Sciatic nerve (tissue), 2 donors: Measurements from ENCODE around the gene GRAMD1A. TPM values are rescaled to one million over a fixed set of nuclear protein-coding genes. Genes with fewer than 3 reads are reported as not detected.
"Not testable (repeated sequence)": the region's sequence is repeated elsewhere in the genome, so short reads cannot be mapped to it uniquely, and the experiment has no call there.

Experiments
- ATAC-seq: fragments of 200-7000 bp; cut with Tn5 transposase; one replicate; pipeline ENCODE4 v1.9.1; 2020; ENCODE audit warnings: mild to moderate bottlenecking, moderate library complexity
- DNase-seq: peaks from one replicate; pipeline ENCODE4 v3.0.0-alpha.2; 2020; ENCODE audit warnings: low spot score
- intact Hi-C: fragments of 100-400 bp; cut with DNase I; formaldehyde crosslinking; loops from one replicate; pipeline ENCODE4 v1.14.2; 2022
- total RNA-seq: library from RNA; stranded (reverse); fragmentation: NEBNext Ultra II Directional; extraction: Animal tissue kit (Norgen Biotek cat#: 25700); gene quantifications from one replicate; pipeline ENCODE4 v1.2.1, GENCODE V29; 2021
- donor health status: DM: no; HTN: no; CAD: no.
- donor health status: DM: no; HTN: no; CAD: no.

The GRAMD1A gene
- total RNA-seq, 1 donor from 2014 or later: 81.2 TPM

DNA sequence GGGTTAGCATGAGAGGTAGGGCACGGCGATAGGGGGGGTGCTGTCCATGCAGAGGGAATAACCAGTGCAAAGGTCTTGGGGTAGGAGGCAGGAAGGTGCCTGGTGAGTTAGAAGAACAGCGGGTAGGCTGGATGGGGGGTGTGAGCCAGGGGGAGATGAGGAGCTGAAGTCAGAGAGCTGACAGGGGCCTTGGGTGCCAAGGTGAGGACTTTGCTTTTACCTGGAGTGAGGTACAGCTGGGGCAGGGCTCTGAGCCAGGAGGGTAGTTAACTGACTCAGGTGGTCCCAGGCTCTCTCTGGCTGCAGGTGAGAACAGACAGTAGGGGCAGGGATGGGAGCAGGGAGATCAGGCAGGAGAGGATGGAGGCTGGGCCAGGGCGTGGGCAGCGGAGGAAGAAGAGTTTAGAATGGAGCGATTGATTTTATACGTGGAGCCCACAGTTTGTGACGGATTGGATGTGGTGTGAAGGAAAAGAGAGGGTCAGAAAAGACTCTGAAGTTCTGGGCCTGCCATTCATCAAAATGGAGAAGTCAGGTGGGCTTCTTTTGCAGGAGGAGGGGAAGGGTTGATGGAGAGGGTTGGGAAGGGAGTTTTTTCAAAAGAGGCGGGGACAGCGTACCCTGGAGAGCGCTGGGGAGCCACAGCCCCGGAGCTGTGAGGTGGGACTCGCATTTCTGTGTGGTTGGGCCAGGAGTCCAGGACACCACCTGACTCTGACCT is 1.2 kb upstream of the GRAMD1A start:
- no peak for ATAC-seq
- no peak for DNase-seq
- intact Hi-C loops: no loop called here

DNA sequence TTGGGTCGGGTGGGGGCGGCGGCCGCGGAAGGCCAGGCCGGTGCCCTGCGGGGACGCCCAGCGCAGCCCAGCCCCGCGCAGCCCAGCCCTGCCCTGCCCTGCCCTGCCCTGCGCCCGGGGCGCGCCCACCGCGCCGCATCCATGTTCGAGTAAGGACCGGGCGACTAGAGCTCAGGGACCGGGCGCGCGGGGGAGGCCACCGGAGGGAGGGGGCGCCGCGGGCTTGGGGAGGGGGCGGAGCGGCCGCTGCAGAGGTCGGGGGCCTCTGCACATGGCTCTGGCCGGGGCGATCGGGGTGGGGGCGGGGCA is 169 bp downstream of the GRAMD1A start:
- intact Hi-C loops: no loop called here
- ATAC-seq: no peak
- DNase-seq: no peak

DNA sequence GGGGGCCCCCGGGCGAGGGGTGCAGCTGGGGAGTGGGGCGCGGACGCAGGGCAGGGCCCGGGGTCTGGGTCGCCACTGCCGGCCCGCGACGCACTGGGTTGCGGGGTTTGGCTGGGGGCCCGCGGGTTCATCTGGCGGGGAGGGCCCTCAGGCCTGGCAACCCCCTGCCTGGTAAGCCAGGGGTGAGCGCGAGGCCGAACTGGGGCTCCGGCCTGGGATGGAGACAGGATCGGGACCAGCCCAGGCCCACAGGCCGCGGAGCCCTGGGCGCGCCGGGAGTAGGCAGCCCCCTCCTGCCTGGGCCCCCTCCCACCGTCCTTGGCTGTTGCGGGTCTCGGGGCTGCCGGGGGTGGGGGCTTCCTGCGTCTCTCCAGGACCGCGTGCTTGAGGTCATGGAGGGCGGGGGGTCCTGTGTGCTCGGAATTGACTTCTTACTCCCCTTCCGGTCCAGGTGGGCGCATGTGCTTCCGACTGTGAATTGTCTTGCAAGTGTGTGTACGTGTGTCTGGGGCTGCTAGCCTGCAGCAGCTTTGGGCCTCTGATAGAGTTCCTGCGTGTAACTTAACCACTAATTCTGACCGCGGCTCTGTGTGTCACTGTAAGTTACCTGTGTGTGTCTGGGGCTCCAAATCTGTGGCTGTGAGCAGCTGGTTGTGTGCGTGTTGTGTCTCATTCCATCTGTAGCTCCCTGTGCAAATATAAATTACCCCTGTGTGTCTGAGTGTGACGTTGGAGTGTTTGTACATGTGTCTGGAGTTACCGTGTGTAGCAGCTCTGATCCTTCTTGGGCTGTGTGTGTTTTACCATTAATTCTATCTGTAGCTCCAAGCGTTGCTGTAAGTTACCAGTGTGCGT is 751 bp downstream of the GRAMD1A start:
- DNase-seq (no peak), ATAC-seq (no peak)
- intact Hi-C loops: no loop called here

- no peak for DNase-seq
- intact Hi-C loops: no loop called here
- no peak for ATAC-seq
Observed at GRCh38 chr19:35002037-35002535, 2.0 kb downstream of the GRAMD1A start.

- intact Hi-C loops: no loop called here
- no peak for ATAC-seq
- DNase-seq: no peak
Observed at GRCh38 chr19:35004517-35005255, 4.6 kb downstream of the GRAMD1A start.

DNA sequence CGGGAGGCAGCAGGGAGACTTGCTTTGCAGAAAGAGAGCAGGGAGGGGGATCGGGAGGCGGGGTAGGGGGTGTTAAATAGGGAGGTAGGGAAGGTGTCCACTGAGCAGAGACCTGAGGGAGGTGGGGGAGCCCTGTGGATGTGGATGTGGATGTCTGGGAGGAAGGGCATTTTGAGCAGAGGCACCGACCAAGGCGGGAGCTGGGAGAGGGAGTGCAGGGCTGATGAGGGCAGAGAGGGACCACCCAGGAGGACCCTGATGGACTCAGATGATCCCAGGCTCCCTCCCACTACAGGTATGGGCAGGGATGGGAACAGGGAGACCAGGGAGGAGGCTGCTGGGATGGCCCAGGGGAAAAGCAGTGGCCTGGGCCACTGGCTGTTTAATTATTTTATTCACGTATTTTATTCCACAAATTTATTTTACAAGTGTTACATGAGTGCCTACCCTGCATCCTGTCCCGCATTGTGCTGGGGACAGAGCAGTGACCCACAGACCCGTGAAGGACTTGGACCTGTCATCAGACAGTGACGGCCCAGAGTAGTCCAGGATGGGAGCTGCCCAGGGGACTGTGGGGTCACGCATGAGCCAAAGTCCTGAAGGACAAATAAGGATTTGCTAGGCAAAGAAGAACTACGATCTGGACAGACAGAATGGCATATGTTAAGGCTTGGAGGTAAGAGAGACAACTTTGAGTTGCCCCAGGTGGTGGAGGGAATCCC is 5.3 kb downstream of the GRAMD1A start:
- intact Hi-C loops: no loop called here
- DNase-seq (no peak), ATAC-seq (no peak)

- intact Hi-C loops, DNase-seq, ATAC-seq: not testable (repeated sequence)
Observed at GRCh38 chr19:35006007-35006341, 5.9 kb downstream of the GRAMD1A start.

GRCh38 chr19:35006342-35006998 is 6.3 kb downstream of the GRAMD1A start:
- ATAC-seq (no peak), DNase-seq (no peak)
- intact Hi-C loops: no loop called here

DNA sequence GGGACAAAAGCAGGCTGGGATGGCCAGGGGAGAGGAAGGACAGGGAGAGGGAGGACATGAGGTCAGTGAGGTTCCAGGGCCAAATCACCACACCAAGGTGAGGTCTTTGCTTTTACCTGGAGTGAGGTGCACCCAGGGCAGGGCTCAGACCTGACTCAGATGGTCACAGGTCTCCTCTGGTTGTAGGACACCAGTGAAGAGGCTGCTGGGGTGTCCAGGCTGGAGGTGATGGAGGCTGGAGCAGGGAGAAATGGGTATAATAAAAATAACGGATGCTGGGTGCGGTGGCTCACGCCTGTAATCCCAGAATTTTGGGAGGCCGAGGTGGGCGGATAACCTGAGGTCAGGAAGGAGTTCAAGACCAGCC is 6.9 kb downstream of the GRAMD1A start:
- no peak for DNase-seq
- intact Hi-C loops: no loop called here
- ATAC-seq: no peak

- DNase-seq, intact Hi-C loops, ATAC-seq: not testable (repeated sequence)
Observed at GRCh38 chr19:35007427-35007826, 7.3 kb downstream of the GRAMD1A start.

- no peak for ATAC-seq
- DNase-seq: no peak
- intact Hi-C loops: no loop called here
Observed at GRCh38 chr19:35008891-35009341, 8.8 kb downstream of the GRAMD1A start.

DNA sequence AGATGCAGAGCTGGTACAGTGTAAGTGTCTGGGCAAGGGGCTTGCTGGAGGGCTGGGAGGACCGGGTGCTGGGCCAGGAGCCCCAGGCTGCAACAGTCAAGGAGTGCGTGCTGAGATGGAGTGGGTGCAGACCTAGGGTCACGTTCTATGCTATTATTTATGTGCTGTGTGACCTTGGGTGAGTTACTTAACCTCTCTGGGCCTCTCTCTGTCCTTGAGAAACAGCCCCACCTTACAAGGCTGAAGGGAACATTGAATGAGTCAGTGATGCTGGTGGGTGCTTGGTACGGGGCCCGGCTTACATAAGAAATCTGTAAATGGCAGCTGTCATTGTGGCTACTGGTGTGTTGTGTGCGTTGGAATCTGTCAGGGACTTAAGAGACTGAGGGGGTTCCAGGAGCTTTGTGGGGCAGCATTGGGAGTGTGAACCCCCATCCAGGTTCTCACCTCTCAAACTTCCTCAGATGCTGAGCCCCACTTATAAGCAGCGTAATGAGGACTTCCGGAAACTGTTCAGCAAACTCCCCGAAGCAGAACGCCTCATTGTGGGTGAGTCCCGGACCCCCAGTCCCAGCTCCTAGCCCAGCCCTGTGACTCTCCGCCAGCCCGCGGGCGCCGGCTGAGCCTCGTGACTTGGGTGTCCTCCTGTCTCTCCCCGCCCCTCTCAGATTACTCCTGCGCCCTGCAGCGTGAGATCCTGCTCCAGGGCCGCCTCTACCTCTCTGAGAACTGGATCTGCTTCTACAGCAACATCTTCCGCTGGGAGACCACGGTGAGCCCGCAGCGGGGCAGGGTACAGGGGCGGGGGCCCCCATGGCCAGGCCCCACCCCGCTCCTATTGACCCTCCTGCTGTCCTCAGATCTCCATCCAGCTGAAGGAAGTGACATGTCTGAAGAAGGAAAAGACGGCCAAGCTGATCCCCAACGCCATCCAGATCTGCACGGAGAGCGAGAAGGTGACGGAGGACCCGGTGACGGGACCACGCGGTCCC is 9.6 kb downstream of the GRAMD1A start:
- ATAC-seq (no peak), DNase-seq (no peak)
- intact Hi-C loops: loop anchor here (5.0 kb wide), 1 partner anchor 37 kb away; no protein-coding TSS in a partner anchor

DNA sequence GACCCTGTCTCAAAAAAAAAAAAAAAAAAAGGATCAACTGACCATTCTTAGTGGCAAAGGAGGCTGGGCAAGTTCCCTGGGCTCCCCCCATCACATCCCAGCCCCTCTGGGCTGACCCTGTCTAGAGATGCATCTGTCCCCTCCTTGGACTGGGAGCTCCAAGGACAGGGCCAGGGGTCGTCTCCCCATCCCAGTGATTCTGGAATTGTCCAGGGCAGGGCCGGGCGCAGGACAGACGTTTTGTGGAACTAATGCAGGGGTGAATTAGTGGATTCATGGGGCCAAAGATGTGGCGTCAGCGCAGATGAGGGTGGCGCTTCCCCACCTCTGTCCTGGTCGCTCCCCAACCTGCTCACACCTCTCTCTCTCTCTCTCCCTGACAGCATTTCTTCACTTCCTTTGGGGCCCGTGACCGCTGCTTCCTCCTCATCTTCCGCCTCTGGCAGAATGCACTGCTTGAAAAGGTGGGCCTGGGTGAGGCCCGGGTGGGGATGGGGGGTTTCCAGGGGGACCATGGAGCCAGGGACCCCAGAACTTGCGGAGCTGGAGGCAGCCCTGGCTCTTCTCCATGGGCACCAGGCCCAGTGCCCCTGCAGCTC is 11.1 kb downstream of the GRAMD1A start:
- intact Hi-C loops: loop anchor here (5.0 kb wide), 1 partner anchor 39 kb away; no protein-coding TSS in a partner anchor
- DNase-seq (no peak), ATAC-seq (no peak)

GRCh38 chr19:35011737-35012682 is 11.9 kb downstream of the GRAMD1A start:
- ATAC-seq (no peak), DNase-seq (no peak)
- intact Hi-C loops: loop anchor here (5.0 kb wide), 1 partner anchor 40 kb away; no protein-coding TSS in a partner anchor

DNA sequence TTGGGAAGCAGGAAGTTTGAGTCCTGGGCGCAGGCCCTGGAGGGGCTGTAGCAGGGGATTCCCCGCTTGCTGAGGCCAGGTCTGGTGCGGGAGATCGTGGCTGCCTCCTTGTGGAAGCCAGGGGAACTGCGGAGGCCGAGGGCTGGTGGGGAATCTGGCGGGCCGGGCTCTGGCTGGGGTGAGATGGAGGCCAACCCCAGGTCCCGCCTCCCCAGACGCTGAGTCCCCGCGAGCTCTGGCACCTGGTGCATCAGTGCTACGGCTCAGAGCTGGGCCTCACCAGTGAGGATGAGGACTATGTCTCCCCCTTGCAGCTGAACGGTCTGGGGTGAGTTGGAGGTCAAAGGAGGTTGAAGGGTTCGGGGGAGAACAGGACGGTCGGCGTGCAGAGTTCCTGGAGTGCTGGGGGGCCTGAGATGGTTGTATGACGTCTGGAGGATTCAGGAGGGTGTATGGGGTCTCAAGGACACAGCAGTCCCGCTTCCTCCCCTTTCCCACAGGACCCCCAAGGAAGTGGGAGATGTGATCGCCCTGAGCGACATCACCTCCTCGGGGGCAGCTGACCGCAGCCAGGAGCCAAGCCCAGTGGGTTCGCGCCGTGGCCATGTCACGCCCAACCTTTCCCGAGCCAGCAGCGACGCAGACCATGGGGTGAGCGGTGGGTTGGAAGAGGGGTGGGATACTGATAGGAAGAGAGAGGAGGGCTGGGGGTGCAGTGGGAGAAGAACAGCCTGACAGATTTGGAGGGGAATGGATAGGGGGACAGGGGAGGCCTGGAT is 13.1 kb downstream of the GRAMD1A start:
- peak; percentile 85 for DNase-seq
- intact Hi-C loops: loop anchor here (5.0 kb wide), 1 partner anchor 41 kb away; no protein-coding TSS in a partner anchor
- peak; percentile 76 for ATAC-seq
